Vagina (tissue), 2 donors: ENCODE results near the gene ZP1.

ENCODE experiments used
- POLR2A ChIP-seq, 2 donors: fragments of 450-650 bp; IDR thresholded peaks; one replicate each; pipeline ENCODE4 v1.6.1; 2017; ENCODE audit warnings: antibody characterized with exemption in 2 of 2, mild to moderate bottlenecking in 2 of 2, moderate library complexity in 2 of 2
- POLR2AphosphoS5 ChIP-seq, 2 donors: sonication (generic); formaldehyde crosslinking; IDR thresholded peaks; one replicate each; pipeline ENCODE4 v1.9.0; 2017; ENCODE audit warnings: antibody characterized with exemption in 2 of 2, mild to moderate bottlenecking in 2 of 2, low read depth in 1 of 2; ENCODE audit not compliant: insufficient read depth in 1 of 2
- TF ChIP-seq, protein P1 (sequence below), 3 experiments: fragments of 450-650 bp in 2 of 3; fragments of 200-600 bp in 1 of 3; sonication (generic) in 1 of 3; IDR thresholded peaks; one replicate each; pipeline ENCODE4 v1.5.1; 2017 to 2019; ENCODE audit warnings: antibody characterized with exemption in 3 of 3, mild to moderate bottlenecking in 2 of 3, moderate library complexity in 2 of 3

DNA sequence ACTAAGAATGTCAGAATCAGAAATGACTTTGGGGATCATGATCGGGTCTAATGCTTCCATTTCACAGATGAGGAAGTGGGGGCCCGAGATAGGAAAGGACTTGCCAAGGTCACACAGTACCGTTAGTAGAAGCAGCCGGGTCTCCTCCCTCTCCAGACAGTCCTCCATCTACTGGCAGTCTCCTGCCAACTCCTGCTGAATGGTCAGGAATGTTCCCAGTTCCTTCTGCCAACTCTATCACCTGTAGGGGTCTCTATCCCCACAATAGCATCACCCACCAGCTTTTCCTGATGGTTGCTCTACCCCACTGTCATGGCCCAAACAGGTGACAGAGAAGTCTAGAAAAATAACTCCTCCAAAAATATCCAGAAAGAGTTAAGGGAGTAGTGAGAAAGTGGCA lies 49.3 kb upstream of the ZP1 start:
- TF ChIP-seq, protein P1, sequence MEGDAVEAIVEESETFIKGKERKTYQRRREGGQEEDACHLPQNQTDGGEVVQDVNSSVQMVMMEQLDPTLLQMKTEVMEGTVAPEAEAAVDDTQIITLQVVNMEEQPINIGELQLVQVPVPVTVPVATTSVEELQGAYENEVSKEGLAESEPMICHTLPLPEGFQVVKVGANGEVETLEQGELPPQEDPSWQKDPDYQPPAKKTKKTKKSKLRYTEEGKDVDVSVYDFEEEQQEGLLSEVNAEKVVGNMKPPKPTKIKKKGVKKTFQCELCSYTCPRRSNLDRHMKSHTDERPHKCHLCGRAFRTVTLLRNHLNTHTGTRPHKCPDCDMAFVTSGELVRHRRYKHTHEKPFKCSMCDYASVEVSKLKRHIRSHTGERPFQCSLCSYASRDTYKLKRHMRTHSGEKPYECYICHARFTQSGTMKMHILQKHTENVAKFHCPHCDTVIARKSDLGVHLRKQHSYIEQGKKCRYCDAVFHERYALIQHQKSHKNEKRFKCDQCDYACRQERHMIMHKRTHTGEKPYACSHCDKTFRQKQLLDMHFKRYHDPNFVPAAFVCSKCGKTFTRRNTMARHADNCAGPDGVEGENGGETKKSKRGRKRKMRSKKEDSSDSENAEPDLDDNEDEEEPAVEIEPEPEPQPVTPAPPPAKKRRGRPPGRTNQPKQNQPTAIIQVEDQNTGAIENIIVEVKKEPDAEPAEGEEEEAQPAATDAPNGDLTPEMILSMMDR (IDR thresholded peaks at IDR 0.05): no peak
- TF ChIP-seq POLR2A (IDR thresholded peaks at IDR 0.05): no peak
- TF ChIP-seq POLR2AphosphoS5 (IDR thresholded peaks at IDR 0.05; ENCODE audit: insufficient read depth in 1 of 2, low read depth in 1 of 2): no peak
